ENCODE data around the gene IDS. TPM values are rescaled to one million over a fixed set of nuclear protein-coding genes. Genes with fewer than 3 reads are reported as not detected.

Gene IDS
- total RNA-seq, 1 donor from 2014 or later: 67.6 TPM

DNA sequence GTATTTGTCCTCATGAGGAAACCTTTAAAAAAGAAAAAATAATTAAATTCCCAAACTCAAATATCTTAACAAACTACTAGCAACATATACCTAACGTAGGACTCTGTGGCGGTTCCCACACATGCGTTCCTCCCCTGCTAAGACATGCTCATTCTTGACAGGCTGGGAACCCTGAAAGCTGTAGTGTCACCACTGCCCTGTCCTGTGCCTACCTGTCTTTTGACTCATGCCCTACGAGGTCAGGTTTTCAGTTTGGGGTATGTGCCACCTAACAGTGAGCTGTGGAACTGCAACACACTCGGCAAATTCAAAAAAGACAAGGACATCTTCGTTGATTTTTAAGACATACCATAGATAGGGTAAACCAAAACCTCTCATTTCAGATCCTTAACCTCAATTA, 17.8 kb downstream of the IDS start:
- no peaks in the 10 kb centered on the region for H3K9me3 Mint-ChIP-seq (ENCODE audit: unreplicated experiment)
- no peaks in the 10 kb centered on the region for H3K27me3 Mint-ChIP-seq (ENCODE audit: unreplicated experiment)
- no peak overlapping the region for H3K27ac Mint-ChIP-seq (ENCODE audit: unreplicated experiment)
- peaks cover 17% of the 10 kb centered on the region for H3K36me3 Mint-ChIP-seq (ENCODE audit: unreplicated experiment)
- no peak for DNase-seq (ENCODE audit: extremely low spot score, unreplicated experiment)
- TF ChIP-seq, protein P1, sequence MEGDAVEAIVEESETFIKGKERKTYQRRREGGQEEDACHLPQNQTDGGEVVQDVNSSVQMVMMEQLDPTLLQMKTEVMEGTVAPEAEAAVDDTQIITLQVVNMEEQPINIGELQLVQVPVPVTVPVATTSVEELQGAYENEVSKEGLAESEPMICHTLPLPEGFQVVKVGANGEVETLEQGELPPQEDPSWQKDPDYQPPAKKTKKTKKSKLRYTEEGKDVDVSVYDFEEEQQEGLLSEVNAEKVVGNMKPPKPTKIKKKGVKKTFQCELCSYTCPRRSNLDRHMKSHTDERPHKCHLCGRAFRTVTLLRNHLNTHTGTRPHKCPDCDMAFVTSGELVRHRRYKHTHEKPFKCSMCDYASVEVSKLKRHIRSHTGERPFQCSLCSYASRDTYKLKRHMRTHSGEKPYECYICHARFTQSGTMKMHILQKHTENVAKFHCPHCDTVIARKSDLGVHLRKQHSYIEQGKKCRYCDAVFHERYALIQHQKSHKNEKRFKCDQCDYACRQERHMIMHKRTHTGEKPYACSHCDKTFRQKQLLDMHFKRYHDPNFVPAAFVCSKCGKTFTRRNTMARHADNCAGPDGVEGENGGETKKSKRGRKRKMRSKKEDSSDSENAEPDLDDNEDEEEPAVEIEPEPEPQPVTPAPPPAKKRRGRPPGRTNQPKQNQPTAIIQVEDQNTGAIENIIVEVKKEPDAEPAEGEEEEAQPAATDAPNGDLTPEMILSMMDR (IDR thresholded peaks at IDR 0.05): peak; percentile 16
- no peaks in the 10 kb centered on the region for H3K4me1 Mint-ChIP-seq (ENCODE audit: unreplicated experiment)
- no peak overlapping the region for H3K4me3 Mint-ChIP-seq (ENCODE audit: unreplicated experiment)

DNA sequence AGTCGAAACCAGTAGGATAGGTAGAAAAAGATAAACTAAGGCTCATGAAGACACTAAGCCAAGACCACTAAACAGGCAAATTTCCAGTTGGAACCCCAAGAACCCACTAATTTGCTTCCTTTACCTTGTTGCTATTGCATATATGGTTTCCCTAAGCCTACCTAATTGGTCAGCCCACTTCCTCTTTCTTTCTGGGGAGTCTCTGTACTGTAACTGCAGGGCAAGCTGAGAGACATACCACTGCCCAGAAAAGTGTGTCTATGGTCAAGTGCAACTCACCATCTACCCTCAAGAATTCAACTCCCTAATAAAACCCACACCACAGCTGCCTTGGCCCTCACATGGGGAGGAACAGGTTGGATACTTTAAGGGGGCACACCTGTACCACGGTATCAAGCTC, 28.6 kb downstream of the IDS start:
- H3K4me3 Mint-ChIP-seq (ENCODE audit: unreplicated experiment): no peak overlapping the region
- peaks cover 11% of the 10 kb centered on the region for H3K36me3 Mint-ChIP-seq (ENCODE audit: unreplicated experiment)

DNA sequence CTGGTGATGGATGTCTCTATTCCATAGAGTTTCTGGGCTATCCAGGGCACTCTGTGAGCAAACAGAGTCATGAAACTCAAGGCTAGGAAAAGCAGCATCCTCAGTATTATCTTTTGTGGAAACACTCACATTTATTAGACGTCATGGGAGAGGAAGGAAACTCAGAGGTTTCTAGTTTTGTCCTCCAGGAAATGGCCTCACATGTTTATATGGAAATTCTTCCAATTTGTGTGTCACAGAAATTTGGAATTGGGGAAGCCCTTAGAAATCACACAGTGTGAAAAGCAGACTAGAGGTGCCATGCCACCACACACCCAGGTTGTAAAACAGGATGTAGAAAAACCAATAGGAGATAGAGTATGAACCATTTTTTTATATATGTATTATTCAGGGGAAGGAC, 31.1 kb downstream of the IDS start:
- Mint-ChIP-seq H3K36me3 (ENCODE audit: unreplicated experiment) (peaks cover 3% of the 10 kb centered on the region), H3K27ac (ENCODE audit: unreplicated experiment) (no peak overlapping the region), H3K27me3 (ENCODE audit: unreplicated experiment) (no peaks in the 10 kb centered on the region), H3K9me3 (ENCODE audit: unreplicated experiment) (peaks cover 9% of the 10 kb centered on the region), H3K4me3 (ENCODE audit: unreplicated experiment) (no peak overlapping the region), H3K4me1 (ENCODE audit: unreplicated experiment) (peaks cover 6% of the 10 kb centered on the region)
- DNase-seq (ENCODE audit: extremely low spot score, unreplicated experiment): no peak
- TF ChIP-seq, protein P1 (IDR thresholded peaks at IDR 0.05): no peak

More for the DNA sequence above, 28.6 kb downstream of the IDS start:
- peak; percentile 38 for DNase-seq (ENCODE audit: extremely low spot score, unreplicated experiment)
- no peak overlapping the region for H3K27ac Mint-ChIP-seq (ENCODE audit: unreplicated experiment)
- peaks cover 2% of the 10 kb centered on the region for H3K4me1 Mint-ChIP-seq (ENCODE audit: unreplicated experiment)
- H3K27me3 Mint-ChIP-seq (ENCODE audit: unreplicated experiment): no peaks in the 10 kb centered on the region
- peaks cover 15% of the 10 kb centered on the region for H3K9me3 Mint-ChIP-seq (ENCODE audit: unreplicated experiment)
- TF ChIP-seq, protein P1 (IDR thresholded peaks at IDR 0.05): no peak

DNA sequence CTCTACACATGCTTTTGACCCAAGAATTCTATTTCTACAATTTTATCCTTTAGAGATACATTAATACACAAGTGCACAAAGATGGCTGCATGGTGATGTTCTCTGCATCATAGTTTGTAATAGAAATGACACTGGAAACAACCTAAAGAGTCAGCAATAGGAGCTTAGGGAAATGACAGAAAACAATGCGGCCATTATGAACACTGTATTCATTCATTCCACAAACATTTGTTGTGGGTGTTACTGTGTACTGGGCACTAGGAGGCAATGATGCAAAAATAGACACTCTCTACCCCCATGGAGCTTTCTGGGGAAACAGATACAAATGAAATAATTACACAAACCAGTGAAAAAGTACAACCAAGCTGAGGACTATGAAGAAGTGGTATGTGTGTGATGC, 32.0 kb downstream of the IDS start:
- no peak overlapping the region for H3K27ac Mint-ChIP-seq (ENCODE audit: unreplicated experiment)
- H3K36me3 Mint-ChIP-seq (ENCODE audit: unreplicated experiment): no peaks in the 10 kb centered on the region
- H3K27me3 Mint-ChIP-seq (ENCODE audit: unreplicated experiment): no peaks in the 10 kb centered on the region
- peaks cover 6% of the 10 kb centered on the region for H3K4me1 Mint-ChIP-seq (ENCODE audit: unreplicated experiment)
- TF ChIP-seq, protein P1 (IDR thresholded peaks at IDR 0.05): no peak
- DNase-seq (ENCODE audit: extremely low spot score, unreplicated experiment): no peak
- H3K4me3 Mint-ChIP-seq (ENCODE audit: unreplicated experiment): no peak overlapping the region
- H3K9me3 Mint-ChIP-seq (ENCODE audit: unreplicated experiment): peaks cover 9% of the 10 kb centered on the region

DNA sequence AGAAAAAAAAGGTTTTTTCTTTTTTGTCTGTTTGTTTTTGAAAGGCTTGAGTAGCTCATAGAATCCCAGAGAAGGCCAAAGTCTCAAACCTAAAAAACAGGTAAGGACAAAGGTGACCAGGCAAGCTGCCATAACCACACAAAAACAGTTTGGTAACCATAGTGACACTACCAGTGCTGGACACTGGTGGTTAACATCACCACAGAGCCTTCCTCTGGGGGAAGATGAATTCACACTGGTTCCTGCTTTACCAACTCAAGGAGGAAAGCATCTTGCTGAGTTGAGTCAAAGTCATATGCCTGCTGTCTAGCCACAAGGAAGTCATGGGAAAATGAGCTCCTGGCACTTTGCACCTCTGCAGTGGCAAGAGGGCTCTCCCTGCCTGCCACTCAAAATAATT, 32.5 kb downstream of the IDS start:
- TF ChIP-seq, protein P1 (IDR thresholded peaks at IDR 0.05): no peak
- H3K4me1 Mint-ChIP-seq (ENCODE audit: unreplicated experiment): peaks cover 6% of the 10 kb centered on the region
- no peaks in the 10 kb centered on the region for H3K36me3 Mint-ChIP-seq (ENCODE audit: unreplicated experiment)
- no peaks in the 10 kb centered on the region for H3K27me3 Mint-ChIP-seq (ENCODE audit: unreplicated experiment)
- H3K27ac Mint-ChIP-seq (ENCODE audit: unreplicated experiment): no peak overlapping the region
- no peak for DNase-seq (ENCODE audit: extremely low spot score, unreplicated experiment)
- H3K9me3 Mint-ChIP-seq (ENCODE audit: unreplicated experiment): peaks cover 9% of the 10 kb centered on the region
- no peak overlapping the region for H3K4me3 Mint-ChIP-seq (ENCODE audit: unreplicated experiment)

Measured in osteocyte (in vitro differentiated cells).